GM23248 (cell line): ENCODE data around the gene THAP5.

Experiments used
- EZH2 ChIP-seq: fragments of 200-600 bp; sonication (generic); IDR thresholded peaks from 2 replicates; pipeline ENCODE4 v1.6.1; 2018; ENCODE audit warnings: antibody characterized with exemption, mild to moderate bottlenecking; ENCODE audit not compliant: insufficient read depth, poor library complexity, severe bottlenecking
- EZH2phosphoT487 ChIP-seq: fragments of 200-600 bp; sonication (generic); IDR thresholded peaks from 2 replicates; pipeline ENCODE4 v1.6.1; 2018; ENCODE audit warnings: antibody characterized with exemption, moderate library complexity, mild to moderate bottlenecking, low read depth; ENCODE audit not compliant: insufficient read depth

DNA sequence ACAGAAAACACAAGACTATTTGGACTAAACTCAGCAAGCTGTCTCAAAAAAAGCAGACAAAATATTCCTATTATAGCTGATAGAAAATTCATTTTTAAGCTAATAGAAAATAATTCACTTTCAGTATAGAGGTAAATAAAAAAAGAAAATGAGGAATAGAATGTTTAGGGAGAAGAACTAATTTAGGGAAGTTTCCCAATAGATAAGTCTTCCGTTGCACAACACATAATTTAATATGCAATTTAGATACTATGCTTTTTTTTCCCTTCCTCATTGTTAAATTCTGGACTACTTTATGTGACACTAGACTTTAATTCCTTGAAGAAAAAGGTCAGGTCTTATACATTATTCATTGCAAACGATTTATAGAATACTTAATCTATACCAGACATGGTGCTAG, 53.9 kb downstream of the THAP5 start:
- no peak for TF ChIP-seq EZH2
- TF ChIP-seq EZH2phosphoT487, result no peak
